Right atrium auricular region (tissue), 2 donors: Measurements from ENCODE around the gene FRMD4A. TPM values are rescaled to one million over a fixed set of nuclear protein-coding genes. Genes with fewer than 3 reads are reported as not detected.

Source experiments
- DNase-seq: peaks from one replicate; pipeline ENCODE4 v3.0.0-alpha.2; 2019; ENCODE audit warnings: low spot score
- H3K27ac ChIP-seq, 2 donors: fragments of 200-600 bp; sonication (generic); 1 replicate in 1 of 2; 2 replicates in 1 of 2; pipeline ENCODE4 v1.5.1; 2016 to 2019
- H3K27me3 ChIP-seq, 2 donors: fragments of 200-600 bp; sonication (generic); one replicate each; pipeline versions ENCODE4 v1.5.1 to v1.6.0; 2017 to 2019
- H3K36me3 ChIP-seq: fragments of 200-600 bp; sonication (generic); one replicate; pipeline ENCODE4 v1.5.1; 2016
- H3K4me1 ChIP-seq, 2 donors: fragments of 200-600 bp; sonication (generic); one replicate each; pipeline versions ENCODE4 v1.5.1 to v1.6.0; 2017 to 2019
- H3K4me3 ChIP-seq, 2 donors: fragments of 200-600 bp; sonication (generic); 1 replicate in 1 of 2; 2 replicates in 1 of 2; pipeline ENCODE4 v1.5.1; 2017 to 2019; ENCODE audit warnings: mild to moderate bottlenecking in 1 of 2, moderate library complexity in 1 of 2
- H3K9me3 ChIP-seq, 2 donors: fragments of 200-600 bp; sonication (generic); one replicate each; pipeline ENCODE4 v1.5.1; 2019
- total RNA-seq, 2 donors: library from RNA; depleted of rRNA; stranded (reverse); fragments of >200 nt; gene quantifications; one replicate each; pipeline ENCODE4 v1.1.0, GENCODE V29; 2016
- TF ChIP-seq, protein P1 (sequence below), 2 donors: fragments of 200-600 bp; sonication (generic); IDR thresholded peaks; one replicate each; pipeline ENCODE4 v1.5.1; 2019; ENCODE audit warnings: antibody characterized with exemption in 2 of 2

The FRMD4A gene
- total RNA-seq, 2 donors from 2014 or later, result 15.9 to 22.9 TPM

DNA sequence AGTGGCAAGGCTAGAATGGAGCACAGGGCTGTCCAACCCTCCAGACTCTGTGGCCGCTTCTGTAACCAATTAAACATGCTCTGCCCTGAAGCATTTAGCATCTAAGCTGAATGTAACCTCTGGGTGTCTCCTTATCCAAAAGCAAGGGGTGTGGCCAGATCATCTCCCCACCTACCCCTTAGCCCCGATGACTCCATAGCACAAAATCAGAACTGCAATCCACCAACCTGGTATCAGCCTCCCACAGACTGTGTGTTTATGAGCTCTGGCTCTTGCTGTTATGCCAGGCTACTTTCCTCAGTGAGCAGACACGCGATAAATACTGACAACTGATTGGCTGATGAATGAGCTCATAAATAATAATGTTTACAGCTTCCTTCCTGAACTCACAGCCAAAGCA, 3.2 kb downstream of the FRMD4A start:
- no peaks in the 10 kb centered on the region for H3K4me1 ChIP-seq
- no peak overlapping the region for H3K27ac ChIP-seq
- TF ChIP-seq, protein P1, sequence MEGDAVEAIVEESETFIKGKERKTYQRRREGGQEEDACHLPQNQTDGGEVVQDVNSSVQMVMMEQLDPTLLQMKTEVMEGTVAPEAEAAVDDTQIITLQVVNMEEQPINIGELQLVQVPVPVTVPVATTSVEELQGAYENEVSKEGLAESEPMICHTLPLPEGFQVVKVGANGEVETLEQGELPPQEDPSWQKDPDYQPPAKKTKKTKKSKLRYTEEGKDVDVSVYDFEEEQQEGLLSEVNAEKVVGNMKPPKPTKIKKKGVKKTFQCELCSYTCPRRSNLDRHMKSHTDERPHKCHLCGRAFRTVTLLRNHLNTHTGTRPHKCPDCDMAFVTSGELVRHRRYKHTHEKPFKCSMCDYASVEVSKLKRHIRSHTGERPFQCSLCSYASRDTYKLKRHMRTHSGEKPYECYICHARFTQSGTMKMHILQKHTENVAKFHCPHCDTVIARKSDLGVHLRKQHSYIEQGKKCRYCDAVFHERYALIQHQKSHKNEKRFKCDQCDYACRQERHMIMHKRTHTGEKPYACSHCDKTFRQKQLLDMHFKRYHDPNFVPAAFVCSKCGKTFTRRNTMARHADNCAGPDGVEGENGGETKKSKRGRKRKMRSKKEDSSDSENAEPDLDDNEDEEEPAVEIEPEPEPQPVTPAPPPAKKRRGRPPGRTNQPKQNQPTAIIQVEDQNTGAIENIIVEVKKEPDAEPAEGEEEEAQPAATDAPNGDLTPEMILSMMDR (IDR thresholded peaks at IDR 0.05), result no peak
- no peaks in the 10 kb centered on the region for H3K9me3 ChIP-seq
- no peaks in the 10 kb centered on the region for H3K27me3 ChIP-seq
- no peak overlapping the region for H3K4me3 ChIP-seq
- DNase-seq, result no peak
- no peaks in the 10 kb centered on the region for H3K36me3 ChIP-seq

DNA sequence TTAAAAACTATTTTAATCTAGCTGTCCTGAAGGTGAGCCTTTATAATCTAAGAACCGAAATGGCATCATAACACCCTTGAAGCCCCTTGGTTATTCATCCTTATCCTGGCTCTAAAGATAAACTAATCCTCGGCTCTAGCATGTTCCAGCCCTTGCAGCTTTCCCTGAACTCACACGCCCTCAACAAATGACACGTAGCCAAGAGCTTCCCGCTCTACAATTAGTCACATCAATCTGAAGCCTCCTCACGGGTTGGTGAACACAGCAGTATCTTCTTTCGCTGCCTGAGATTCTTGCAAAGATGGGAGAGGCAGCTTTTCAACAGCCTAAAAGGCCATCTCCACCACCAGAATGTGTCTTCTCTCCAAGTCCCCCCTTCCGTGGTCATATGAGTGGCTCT, 4.1 kb downstream of the FRMD4A start:
- no peaks in the 10 kb centered on the region for H3K27me3 ChIP-seq
- H3K4me1 ChIP-seq, result no peaks in the 10 kb centered on the region
- TF ChIP-seq, protein P1 (IDR thresholded peaks at IDR 0.05), result no peak

DNA sequence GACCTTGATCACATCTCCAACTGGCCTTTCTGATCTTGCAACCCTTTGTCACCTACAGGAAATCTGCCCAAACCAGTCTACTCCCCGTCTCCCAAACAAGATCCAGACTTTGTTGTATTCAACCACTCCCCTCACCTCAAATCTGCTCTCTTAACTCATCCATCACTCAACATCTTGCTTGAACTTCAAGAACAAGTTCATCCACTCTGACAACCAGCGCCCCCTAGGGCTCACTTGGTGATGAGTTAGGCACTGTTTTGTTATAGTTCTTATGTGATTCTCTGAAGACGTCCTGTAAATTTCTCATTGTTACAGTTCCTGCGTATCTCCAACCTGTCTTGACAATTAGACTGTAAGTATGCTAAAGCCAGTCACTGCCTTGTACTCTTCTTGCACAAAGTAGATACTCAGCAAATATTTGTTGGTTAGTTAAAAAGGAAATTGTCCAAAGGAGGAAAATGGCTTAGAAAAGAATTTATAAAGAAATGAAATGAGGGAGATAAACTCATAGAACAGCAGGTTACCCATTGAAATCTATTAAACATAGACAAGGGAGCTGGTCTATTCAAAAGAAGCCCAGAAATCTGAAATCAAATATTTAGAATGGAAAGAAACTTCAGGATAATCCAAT, 5.3 kb downstream of the FRMD4A start:
- TF ChIP-seq, protein P1 (IDR thresholded peaks at IDR 0.05), result peak in 1 of 2 donors; percentile 37
- no peaks in the 10 kb centered on the region for H3K9me3 ChIP-seq
- no peaks in the 10 kb centered on the region for H3K36me3 ChIP-seq
- no peaks in the 10 kb centered on the region for H3K4me1 ChIP-seq
- H3K27me3 ChIP-seq, result no peaks in the 10 kb centered on the region
- H3K4me3 ChIP-seq, result no peak overlapping the region
- H3K27ac ChIP-seq, result no peak overlapping the region
- no peak for DNase-seq

More for the DNA sequence above, 4.1 kb downstream of the FRMD4A start:
- no peak overlapping the region for H3K4me3 ChIP-seq
- H3K27ac ChIP-seq, result no peak overlapping the region
- no peaks in the 10 kb centered on the region for H3K9me3 ChIP-seq
- DNase-seq, result no peak
- H3K36me3 ChIP-seq, result no peaks in the 10 kb centered on the region

DNA sequence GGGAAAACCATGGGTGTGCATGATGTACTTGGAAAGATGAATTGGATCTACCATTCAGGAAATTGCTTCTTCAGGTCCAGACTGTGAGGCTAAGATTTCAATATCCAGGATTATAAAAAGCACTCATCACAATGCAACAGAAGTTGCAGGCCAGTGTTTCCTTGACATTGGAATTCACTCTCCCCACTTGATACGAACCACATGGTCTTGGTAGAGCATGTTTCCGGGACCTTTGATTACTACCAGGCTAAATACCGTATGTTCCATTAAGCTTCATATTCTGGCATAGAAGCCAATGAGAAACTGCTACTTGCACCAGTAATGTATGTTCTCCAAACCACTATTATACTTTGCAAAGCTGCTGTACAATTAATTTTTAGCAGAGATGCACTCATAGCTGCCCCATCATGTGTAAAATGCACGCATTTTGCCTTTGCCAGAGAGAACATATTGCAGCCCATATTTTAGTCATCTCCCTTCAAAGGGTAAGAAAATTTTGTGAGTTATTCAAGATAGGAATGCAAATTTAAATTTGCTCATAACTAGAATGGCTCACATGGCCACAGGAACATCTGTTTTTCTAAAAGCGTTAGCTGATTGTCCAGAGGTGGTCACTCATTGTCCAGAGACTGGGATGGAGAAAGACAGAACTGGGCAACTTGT, 8.1 kb downstream of the FRMD4A start:
- TF ChIP-seq, protein P1 (IDR thresholded peaks at IDR 0.05), result no peak
- no peaks in the 10 kb centered on the region for H3K36me3 ChIP-seq
- H3K9me3 ChIP-seq, result no peaks in the 10 kb centered on the region
- no peaks in the 10 kb centered on the region for H3K4me1 ChIP-seq
- no peak overlapping the region for H3K27ac ChIP-seq
- no peaks in the 10 kb centered on the region for H3K27me3 ChIP-seq
- no peak for DNase-seq
- H3K4me3 ChIP-seq, result no peak overlapping the region

DNA sequence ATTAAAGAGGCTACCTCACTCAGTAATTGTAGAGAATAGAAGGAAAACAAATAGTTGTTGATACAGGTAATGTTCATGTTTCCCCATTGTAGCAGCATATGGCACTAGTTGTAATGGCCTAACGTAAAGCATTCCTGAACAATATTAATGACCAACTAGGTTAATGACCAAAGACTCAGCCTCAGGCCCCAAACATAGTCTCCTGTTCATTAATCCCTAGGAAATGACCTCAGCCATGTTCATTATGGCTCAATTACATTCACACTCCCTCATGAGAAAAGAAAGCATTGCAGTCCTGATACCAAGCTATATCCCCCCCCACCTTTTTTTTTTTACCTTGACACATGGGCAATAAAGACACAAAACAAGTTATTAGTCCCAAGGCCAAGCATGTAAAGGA, 12.7 kb downstream of the FRMD4A start:
- no peaks in the 10 kb centered on the region for H3K27me3 ChIP-seq
- no peaks in the 10 kb centered on the region for H3K36me3 ChIP-seq
- no peak for DNase-seq
- TF ChIP-seq, protein P1 (IDR thresholded peaks at IDR 0.05), result no peak
- no peaks in the 10 kb centered on the region for H3K9me3 ChIP-seq
- no peaks in the 10 kb centered on the region for H3K4me1 ChIP-seq
- no peak overlapping the region for H3K4me3 ChIP-seq
- no peak overlapping the region for H3K27ac ChIP-seq
